Cardiac ventricle fibroblast (primary cell): ENCODE results near the gene GPX2. TPM values are rescaled to one million over a fixed set of nuclear protein-coding genes. Genes with fewer than 3 reads are reported as not detected.

Experiments
- total RNA-seq: library from RNA; depleted of rRNA; stranded (reverse); fragments of >200 nt; gene quantifications from 2 replicates; pipeline ENCODE4 v1.2.3, GENCODE V29; 2015

Gene GPX2
- not detected in 2 replicates for total RNA-seq

GRCh38 chr14:64942531-64943111 is at the start of gene GPX2:
Gene GPX2, minus strand, starts transcription at chr14:64942745. Its CDS starts 19 bp downstream, at chr14:64942726.

GRCh38 chr14:64986648-64987437 is 44.3 kb upstream of the GPX2 start, which contains the start of gene FNTB:
Gene FNTB, plus strand, starts transcription at chr14:64986895. Its CDS starts 59 bp downstream, at chr14:64986954.

GRCh38 chr14:64971943-64972791 is 29.6 kb upstream of the GPX2 start, which contains the start of gene RAB15:
Gene RAB15, minus strand, starts transcription at chr14:64972336. Its CDS starts 260 bp downstream, at chr14:64972076.

GRCh38 chr14:64914237-64915028 is 28.1 kb downstream of the GPX2 start, which contains the start of gene CHURC1:
Gene CHURC1, plus strand, starts transcription at chr14:64914455. Its CDS starts 41 bp downstream, at chr14:64914496.

Other genes starting within 250 kb of the GPX2 start
- gene PLEKHG3, start 238.3 kb downstream of the GPX2 start, total RNA-seq: 4.3 and 9.5 TPM in 2 replicates
- gene SPTB, start 62.8 kb downstream of the GPX2 start, total RNA-seq: not detected in 2 replicates
- 68.6 and 105 TPM in 2 replicates for gene CHURC1, start 28.3 kb downstream of the GPX2 start, total RNA-seq
- gene RAB15, start 29.6 kb upstream of the GPX2 start, total RNA-seq: 3.4 and 4.2 TPM in 2 replicates
- gene FNTB, start 44.1 kb upstream of the GPX2 start, total RNA-seq: 9.3 and 9.7 TPM in 2 replicates
- gene MAX, start 159.8 kb upstream of the GPX2 start, total RNA-seq: 42.9 and 44.8 TPM in 2 replicates